Astrocyte (in vitro differentiated cells and primary cell): ENCODE results near the gene PYGO2. TPM values are rescaled to one million over a fixed set of nuclear protein-coding genes. Genes with fewer than 3 reads are reported as not detected.

ENCODE experiments used
- DNase-seq: peaks from one replicate; pipeline ENCODE4 v3.0.0-alpha.2; 2010; ENCODE audit warnings: low read depth
- FAIRE-seq: peaks from 2 replicates; lab custom pipeline; 2011; peaks lifted over from hg19 to GRCh38; lab: Jason Lieb, UNC
- H2AFZ ChIP-seq: 2 replicates; pipeline ENCODE4 v1.6.0; 2012; ENCODE audit warnings: low read depth, low read length, inconsistent platforms
- H3K27ac ChIP-seq: 2 replicates; pipeline ENCODE4 v1.5.1; 2011; ENCODE audit warnings: low read depth, low read length, inconsistent platforms
- H3K27me3 ChIP-seq: 2 replicates; pipeline ENCODE4 v1.6.0; 2011; ENCODE audit warnings: low read length, inconsistent platforms; ENCODE audit not compliant: insufficient read depth
- H3K36me3 ChIP-seq: 2 replicates; pipeline ENCODE4 v1.5.1; 2011; ENCODE audit warnings: low read length, inconsistent platforms; ENCODE audit not compliant: insufficient read depth
- H3K4me1 ChIP-seq: 2 replicates; pipeline ENCODE4 v1.5.1; 2011; ENCODE audit warnings: low read length, inconsistent platforms; ENCODE audit not compliant: insufficient read depth
- H3K4me2 ChIP-seq: 2 replicates; pipeline ENCODE4 v1.6.0; 2012; ENCODE audit warnings: low read length, inconsistent platforms
- H3K4me3 ChIP-seq: 2 replicates; pipeline ENCODE4 v1.5.1; 2011; ENCODE audit warnings: low read depth, mild to moderate bottlenecking, low read length, inconsistent platforms; ENCODE audit not compliant: insufficient read depth
- H3K79me2 ChIP-seq: 2 replicates; pipeline ENCODE4 v1.6.0; 2012; ENCODE audit warnings: mild to moderate bottlenecking, low read length, inconsistent platforms; ENCODE audit not compliant: insufficient read depth
- H3K9ac ChIP-seq: 2 replicates; pipeline ENCODE4 v1.6.0; 2012; ENCODE audit warnings: mild to moderate bottlenecking, low read length, inconsistent platforms
- H3K9me3 ChIP-seq: 2 replicates; pipeline ENCODE4 v1.5.1; 2012; ENCODE audit warnings: low read depth, mild to moderate bottlenecking, low read length, inconsistent platforms; ENCODE audit not compliant: insufficient read depth
- H4K20me1 ChIP-seq: 2 replicates; pipeline ENCODE4 v1.6.0; 2012; ENCODE audit warnings: low read length, inconsistent platforms; ENCODE audit not compliant: insufficient read depth
- H3K27ac Mint-ChIP-seq: one replicate; pipeline ENCODE4 v1.8.0; 2021; ENCODE audit warnings: mild to moderate bottlenecking, mixed read lengths; ENCODE audit not compliant: unreplicated experiment
- H3K27me3 Mint-ChIP-seq: one replicate; pipeline ENCODE4 v1.8.0; 2021; ENCODE audit warnings: low read depth, mixed read lengths; ENCODE audit not compliant: unreplicated experiment
- H3K36me3 Mint-ChIP-seq: one replicate; pipeline ENCODE4 v1.8.0; 2021; ENCODE audit warnings: low read depth, mixed read lengths; ENCODE audit not compliant: unreplicated experiment
- H3K4me1 Mint-ChIP-seq: one replicate; pipeline ENCODE4 v1.8.0; 2021; ENCODE audit warnings: low read depth, mixed read lengths; ENCODE audit not compliant: unreplicated experiment
- H3K4me3 Mint-ChIP-seq: one replicate; pipeline ENCODE4 v1.8.0; 2021; ENCODE audit warnings: mild to moderate bottlenecking, moderate library complexity, mixed read lengths; ENCODE audit not compliant: unreplicated experiment
- H3K9me3 Mint-ChIP-seq: one replicate; pipeline ENCODE4 v1.8.0; 2021; ENCODE audit warnings: mild to moderate bottlenecking, mixed read lengths; ENCODE audit not compliant: unreplicated experiment
- CTCF ChIP-seq: IDR thresholded peaks from 2 replicates; pipeline ENCODE4 v1.5.1; 2011; ENCODE audit warnings: low read depth, mild to moderate bottlenecking, inconsistent platforms, low read length, moderate library complexity; ENCODE audit not compliant: insufficient read depth
- EZH2 ChIP-seq: IDR thresholded peaks from 2 replicates; pipeline ENCODE4 v1.6.1; 2012; ENCODE audit warnings: mild to moderate bottlenecking, low read length, inconsistent platforms; ENCODE audit not compliant: insufficient read depth
- total RNA-seq: library from RNA; stranded (reverse); gene quantifications from 2 replicates; pipeline ENCODE4 v1.2.1, GENCODE V29; 2021

Gene PYGO2
- total RNA-seq, 1 donor from 2014 or later: 21.8 TPM

DNA sequence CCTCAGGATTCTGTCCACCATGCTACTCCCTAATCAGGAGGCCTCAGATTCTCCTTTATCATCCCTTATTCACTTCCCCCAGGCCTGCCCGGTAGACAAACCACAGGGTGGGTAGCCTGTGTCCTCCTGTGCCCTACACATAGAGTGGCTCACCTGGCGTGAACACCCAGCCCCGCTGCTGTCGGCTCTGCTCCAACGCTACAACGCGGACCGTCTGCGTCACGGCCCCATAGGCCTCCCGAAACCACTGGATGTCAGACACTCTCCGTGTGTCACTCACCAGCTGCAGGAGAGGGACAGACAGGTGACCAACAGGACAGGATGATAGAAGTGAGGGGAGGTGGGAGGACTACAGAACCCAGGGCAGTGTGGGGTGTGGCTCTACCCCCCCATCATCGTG is 35.4 kb downstream of the PYGO2 start:
- FAIRE-seq: no peak
- no peak overlapping the region for H3K4me3 ChIP-seq
- no peak overlapping the region for H3K4me3 Mint-ChIP-seq

GRCh38 chr1:154925335-154926170 is 36.0 kb downstream of the PYGO2 start:
- Histone ChIP-seq H3K79me2 (no peaks in the 10 kb centered on the region), H2AFZ (no peak overlapping the region), H3K27ac (no peak overlapping the region), H3K4me1 (no peaks in the 10 kb centered on the region), H3K4me3 (no peak overlapping the region), H4K20me1 (peaks cover 3% of the 10 kb centered on the region), H3K9ac (no peak overlapping the region), H3K9me3 (no peaks in the 10 kb centered on the region), H3K4me2 (no peak overlapping the region), H3K27me3 (no peaks in the 10 kb centered on the region), H3K36me3 (no peaks in the 10 kb centered on the region)
- H3K9me3 Mint-ChIP-seq: peaks cover 5% of the 10 kb centered on the region
- H3K36me3 Mint-ChIP-seq: peaks cover 42% of the 10 kb centered on the region
- FAIRE-seq (no peak), DNase-seq (no peak)
- no peak overlapping the region for H3K4me3 Mint-ChIP-seq
- TF ChIP-seq CTCF: no peak
- no peak for TF ChIP-seq EZH2
- peaks cover 2% of the 10 kb centered on the region for H3K4me1 Mint-ChIP-seq
- no peak overlapping the region for H3K27ac Mint-ChIP-seq
- H3K27me3 Mint-ChIP-seq: no peaks in the 10 kb centered on the region

More for the DNA sequence above, 35.4 kb downstream of the PYGO2 start:
- Mint-ChIP-seq H3K27me3 (no peaks in the 10 kb centered on the region), H3K9me3 (peaks cover 5% of the 10 kb centered on the region), H3K4me1 (peaks cover 2% of the 10 kb centered on the region), H3K27ac (no peak overlapping the region), H3K36me3 (peaks cover 42% of the 10 kb centered on the region)
- Histone ChIP-seq H3K9ac (no peak overlapping the region), H4K20me1 (peaks cover 3% of the 10 kb centered on the region), H3K4me1 (no peaks in the 10 kb centered on the region), H3K36me3 (no peaks in the 10 kb centered on the region), H3K9me3 (no peaks in the 10 kb centered on the region), H3K79me2 (no peaks in the 10 kb centered on the region), H3K4me2 (no peak overlapping the region), H2AFZ (no peak overlapping the region), H3K27me3 (no peaks in the 10 kb centered on the region), H3K27ac (no peak overlapping the region)
- no peak for DNase-seq
- TF ChIP-seq CTCF (no peak), EZH2 (no peak)

- H3K4me3 Mint-ChIP-seq: no peak overlapping the region
- peaks cover 34% of the 10 kb centered on the region for H3K36me3 Mint-ChIP-seq
- no peak overlapping the region for H3K9ac ChIP-seq
- H3K4me2 ChIP-seq: no peak overlapping the region
- H3K9me3 Mint-ChIP-seq: peaks cover 5% of the 10 kb centered on the region
- H3K79me2 ChIP-seq: no peaks in the 10 kb centered on the region
- H2AFZ ChIP-seq: no peak overlapping the region
- no peaks in the 10 kb centered on the region for H3K9me3 ChIP-seq
- no peaks in the 10 kb centered on the region for H3K27me3 ChIP-seq
- H3K4me1 Mint-ChIP-seq: peaks cover 2% of the 10 kb centered on the region
- no peak for TF ChIP-seq CTCF
- TF ChIP-seq EZH2: no peak
- no peaks in the 10 kb centered on the region for H3K36me3 ChIP-seq
- no peak overlapping the region for H3K27ac Mint-ChIP-seq
- FAIRE-seq: no peak
- no peak overlapping the region for H3K27ac ChIP-seq
- H3K4me3 ChIP-seq: no peak overlapping the region
- H4K20me1 ChIP-seq: peaks cover 3% of the 10 kb centered on the region
- no peaks in the 10 kb centered on the region for H3K27me3 Mint-ChIP-seq
- H3K4me1 ChIP-seq: no peaks in the 10 kb centered on the region
- no peak for DNase-seq
Observed at GRCh38 chr1:154923695-154924094, 37.9 kb downstream of the PYGO2 start.
